IgD-negative memory B cell (primary cell): Measurements from ENCODE around the gene LRRC9. TPM values are rescaled to one million over a fixed set of nuclear protein-coding genes. Genes with fewer than 3 reads are reported as not detected.
"Not testable (repeated sequence)": the region's sequence is repeated elsewhere in the genome, so short reads cannot be mapped to it uniquely, and the experiment has no call there.

Experiments
- H3K27ac Mint-ChIP-seq, 3 donors: one replicate each; pipeline ENCODE4 v1.8.0; 2020 to 2022; ENCODE audit warnings: mild to moderate bottlenecking in 3 of 3, mixed read lengths in 3 of 3, moderate library complexity in 1 of 3
- H3K27me3 Mint-ChIP-seq: one replicate; pipeline ENCODE4 v1.8.0; 2021; ENCODE audit warnings: mixed read lengths
- H3K36me3 Mint-ChIP-seq: one replicate; pipeline ENCODE4 v1.8.0; 2020; ENCODE audit warnings: mild to moderate bottlenecking, mixed read lengths
- H3K4me1 Mint-ChIP-seq, 3 donors: one replicate each; pipeline ENCODE4 v1.8.0; 2020 to 2022; ENCODE audit warnings: mixed read lengths in 3 of 3, mild to moderate bottlenecking in 1 of 3
- H3K4me3 Mint-ChIP-seq, 4 donors: one replicate each; pipeline ENCODE4 v1.8.0; 2020 to 2022; ENCODE audit warnings: mild to moderate bottlenecking in 4 of 4, mixed read lengths in 4 of 4, moderate library complexity in 3 of 4
- H3K9me3 Mint-ChIP-seq, 3 donors: one replicate each; pipeline ENCODE4 v1.8.0; 2020 to 2021; ENCODE audit warnings: mixed read lengths in 3 of 3, mild to moderate bottlenecking in 1 of 3
- polyA plus RNA-seq: library from polyadenylated mRNA; unstranded; fragments of 300-500 nt; fragmentation: Illumina TruSeq; gene quantifications from one replicate; pipeline ENCODE4 v1.2.3, GENCODE V29; 2021

LRRC9 gene
- polyA plus RNA-seq, 1 donor from 2014 or later: not detected

- H3K36me3 Mint-ChIP-seq: peaks cover 6% of the 10 kb centered on the region
- H3K27ac Mint-ChIP-seq: peak overlapping the region in 1 of 3 donors; percentile 53
- H3K27me3 Mint-ChIP-seq: no peaks in the 10 kb centered on the region
- H3K4me1 Mint-ChIP-seq: peaks cover 26 to 37% (median 28%) of the 10 kb centered on the region in 3 donors
- H3K9me3 Mint-ChIP-seq: no peaks in the 10 kb centered on the region
- peak overlapping the region in 1 of 4 donors; percentile 39 for H3K4me3 Mint-ChIP-seq
These were observed 176.0 kb downstream of the LRRC9 start for GRCh38 chr14:60095781-60096450.

DNA sequence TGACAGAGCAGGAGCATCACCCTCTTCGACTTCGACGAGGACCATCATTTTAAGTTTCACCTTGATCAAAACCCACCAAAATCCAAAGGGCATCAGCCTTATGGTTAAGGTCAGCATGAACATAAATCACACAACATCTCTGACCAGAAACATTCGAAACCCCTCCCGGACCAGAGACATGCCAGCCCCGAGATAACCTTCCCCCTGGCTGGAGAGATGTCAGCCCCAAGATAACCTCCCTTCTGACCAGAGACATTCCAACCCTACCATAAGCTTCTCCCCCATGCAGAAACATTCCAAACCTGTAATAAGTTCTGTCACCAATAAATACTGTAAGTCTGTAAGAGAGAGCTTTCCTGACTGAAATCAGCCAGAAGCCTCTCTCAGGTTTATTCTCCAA, 178.0 kb downstream of the LRRC9 start:
- Mint-ChIP-seq H3K4me3 (no peak overlapping the region), H3K27me3 (no peaks in the 10 kb centered on the region), H3K27ac (no peak overlapping the region), H3K36me3 (peaks cover 13% of the 10 kb centered on the region), H3K9me3 (no peaks in the 10 kb centered on the region), H3K4me1 (peaks cover 26 to 40% (median 26%) of the 10 kb centered on the region in 3 donors)

- not testable (repeated sequence) for H3K4me3 Mint-ChIP-seq, H3K9me3 Mint-ChIP-seq, H3K27me3 Mint-ChIP-seq, H3K27ac Mint-ChIP-seq
- Mint-ChIP-seq H3K36me3 (peaks cover 16% of the 10 kb centered on the region), H3K4me1 (peaks cover 13 to 31% (median 15%) of the 10 kb centered on the region in 3 donors)
These were observed 179.9 kb downstream of the LRRC9 start for GRCh38 chr14:60099855-60100254.

GRCh38 chr14:60101786-60102185, 181.8 kb downstream of the LRRC9 start:
- Mint-ChIP-seq H3K27ac (no peak overlapping the region), H3K36me3 (peaks cover 13% of the 10 kb centered on the region), H3K27me3 (no peaks in the 10 kb centered on the region), H3K4me3 (no peak overlapping the region), H3K9me3 (no peaks in the 10 kb centered on the region), H3K4me1 (peaks cover 5 to 25% (median 7%) of the 10 kb centered on the region in 3 donors)

- Mint-ChIP-seq H3K27ac (no peak overlapping the region), H3K4me1 (peaks cover 5 to 25% (median 7%) of the 10 kb centered on the region in 3 donors)
These were observed 182.4 kb downstream of the LRRC9 start for GRCh38 chr14:60102389-60102788.

GRCh38 chr14:60106339-60106738, 186.4 kb downstream of the LRRC9 start:
- H3K4me3 Mint-ChIP-seq: no peak overlapping the region
- H3K9me3 Mint-ChIP-seq: no peaks in the 10 kb centered on the region
- H3K36me3 Mint-ChIP-seq: peaks cover 14% of the 10 kb centered on the region
- H3K27me3 Mint-ChIP-seq: no peaks in the 10 kb centered on the region
- peak overlapping the region in 1 of 3 donors; percentile 3 for H3K27ac Mint-ChIP-seq
- peaks cover 0 to 20% (median 8%) of the 10 kb centered on the region in 3 donors for H3K4me1 Mint-ChIP-seq

More at GRCh38 chr14:60102389-60102788, 182.4 kb downstream of the LRRC9 start:
- Mint-ChIP-seq H3K4me3 (no peak overlapping the region), H3K36me3 (peaks cover 13% of the 10 kb centered on the region), H3K9me3 (no peaks in the 10 kb centered on the region), H3K27me3 (no peaks in the 10 kb centered on the region)

DNA sequence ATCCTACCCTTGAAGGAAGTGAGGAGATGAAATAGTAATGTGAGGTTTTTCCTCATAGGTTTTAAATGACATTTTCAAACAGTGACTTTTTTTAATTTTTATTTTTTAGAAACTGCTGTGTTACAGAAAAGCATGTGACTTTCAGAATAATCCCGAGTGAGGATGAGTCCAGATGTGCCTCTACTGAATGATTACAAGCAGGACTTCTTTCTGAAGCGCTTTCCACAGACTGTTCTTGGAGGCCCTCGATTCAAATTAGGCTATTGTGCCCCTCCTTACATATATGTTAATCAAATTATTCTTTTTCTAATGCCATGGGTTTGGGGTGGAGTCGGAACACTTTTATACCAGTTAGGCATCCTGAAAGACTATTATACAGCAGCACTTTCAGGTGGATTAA, 187.5 kb downstream of the LRRC9 start:
- H3K27me3 Mint-ChIP-seq: no peaks in the 10 kb centered on the region
- H3K27ac Mint-ChIP-seq: no peak overlapping the region
- peaks cover 10% of the 10 kb centered on the region for H3K36me3 Mint-ChIP-seq
- H3K9me3 Mint-ChIP-seq: no peaks in the 10 kb centered on the region
- no peak overlapping the region for H3K4me3 Mint-ChIP-seq
- peaks cover 0 to 15% (median 7%) of the 10 kb centered on the region in 3 donors for H3K4me1 Mint-ChIP-seq

DNA sequence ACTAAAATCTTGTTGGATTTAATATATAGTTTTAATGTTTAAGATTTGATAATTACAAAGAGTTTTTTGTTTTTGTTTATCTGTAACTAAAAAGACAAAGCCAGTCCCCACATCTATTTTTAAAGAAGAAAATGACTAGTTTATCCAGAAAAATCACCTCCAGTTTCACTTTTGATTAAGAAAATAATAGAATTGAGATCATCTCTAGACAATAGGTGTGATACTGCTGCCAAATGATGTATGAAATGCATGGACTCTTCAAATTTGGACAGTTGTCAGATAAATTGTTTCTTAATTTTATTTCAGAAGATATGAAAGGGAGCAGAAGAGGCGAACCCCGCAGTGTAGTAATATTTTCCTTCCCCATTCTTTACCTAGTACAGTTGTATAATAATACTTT, 191.8 kb downstream of the LRRC9 start:
- Mint-ChIP-seq H3K4me1 (peaks cover 0 to 7% (median 4%) of the 10 kb centered on the region in 3 donors), H3K4me3 (no peak overlapping the region), H3K36me3 (peaks cover 8% of the 10 kb centered on the region), H3K27ac (no peak overlapping the region), H3K27me3 (no peaks in the 10 kb centered on the region), H3K9me3 (no peaks in the 10 kb centered on the region)

Other genes with a start within 250 kb of the LRRC9 start
- gene RTN1, start 49.4 kb upstream of the LRRC9 start, polyA plus RNA-seq: 0.24 TPM
- 17.5 TPM for gene PCNX4, start 171.8 kb downstream of the LRRC9 start, polyA plus RNA-seq
- gene DHRS7, start 245.3 kb downstream of the LRRC9 start, polyA plus RNA-seq: 157 TPM